Pulmonary artery endothelial cell (primary cell): ENCODE data around the gene MTIF3. TPM values are rescaled to one million over a fixed set of nuclear protein-coding genes. Genes with fewer than 3 reads are reported as not detected.
"Not testable (repeated sequence)": the region's sequence is repeated elsewhere in the genome, so short reads cannot be mapped to it uniquely, and the experiment has no call there.

Source experiments
- DNase-seq: peaks from one replicate; pipeline ENCODE4 v3.0.0-alpha.2; 2011; ENCODE audit warnings: low read depth, low spot score
- total RNA-seq: library from RNA; depleted of rRNA; stranded (reverse); fragments of >200 nt; gene quantifications from 2 replicates; pipeline ENCODE4 v1.2.3, GENCODE V29; 2014

MTIF3 gene
- total RNA-seq, 1 donor from 2014 or later: 48.7 TPM

GRCh38 chr13:27419328-27419727 is 31.0 kb downstream of the MTIF3 start:
- no peak for DNase-seq

- DNase-seq: no peak
Observed at GRCh38 chr13:27415116-27415515, 35.2 kb downstream of the MTIF3 start.

- DNase-seq: no peak
Observed at GRCh38 chr13:27411341-27411740, 39.0 kb downstream of the MTIF3 start.

- DNase-seq: no peak
Observed at GRCh38 chr13:27409013-27409412, 41.4 kb downstream of the MTIF3 start.

GRCh38 chr13:27408074-27408473 is 42.3 kb downstream of the MTIF3 start:
- no peak for DNase-seq

GRCh38 chr13:27406178-27406939 is 44.0 kb downstream of the MTIF3 start:
- DNase-seq: no peak

GRCh38 chr13:27405546-27406134 is 44.7 kb downstream of the MTIF3 start:
- no peak for DNase-seq

GRCh38 chr13:27404680-27405079 is 45.7 kb downstream of the MTIF3 start:
- no peak for DNase-seq

- DNase-seq: no peak
Observed at GRCh38 chr13:27403727-27404385, 46.5 kb downstream of the MTIF3 start.

GRCh38 chr13:27403203-27403678 is 47.1 kb downstream of the MTIF3 start:
- no peak for DNase-seq

GRCh38 chr13:27401210-27401609 is 49.2 kb downstream of the MTIF3 start:
- no peak for DNase-seq

GRCh38 chr13:27400405-27400804 is 50.0 kb downstream of the MTIF3 start:
- DNase-seq: not testable (repeated sequence)

GRCh38 chr13:27398360-27398759 is 52.0 kb downstream of the MTIF3 start:
- no peak for DNase-seq

- DNase-seq: no peak
Observed at GRCh38 chr13:27396252-27396846, 54.0 kb downstream of the MTIF3 start.

GRCh38 chr13:27395007-27395510 is 55.3 kb downstream of the MTIF3 start:
- no peak for DNase-seq

- DNase-seq: no peak
Observed at GRCh38 chr13:27393101-27393500, 57.3 kb downstream of the MTIF3 start.

- no peak for DNase-seq
Observed at GRCh38 chr13:27391471-27391870, 58.9 kb downstream of the MTIF3 start.

GRCh38 chr13:27389891-27390290 is 60.5 kb downstream of the MTIF3 start:
- DNase-seq: no peak

- DNase-seq: no peak
Observed at GRCh38 chr13:27388241-27388640, 62.1 kb downstream of the MTIF3 start.
